Measurements from ENCODE around the gene KATNB1.
"Not testable (repeated sequence)": the region's sequence is repeated elsewhere in the genome, so short reads cannot be mapped to it uniquely, and the experiment has no call there.

The KATNB1 gene

GRCh38 chr16:57709663-57710062 is 25.9 kb upstream of the KATNB1 start:
- H3K9me3 ChIP-seq, result no peaks in the 10 kb centered on the region
- H3K4me3 ChIP-seq (ENCODE audit: low read depth, low read length), result no peak overlapping the region
- H3K36me3 ChIP-seq, result no peaks in the 10 kb centered on the region
- no peaks in the 10 kb centered on the region; the same call in 1 of the 2 replicates for H3K4me1 ChIP-seq
- no peak for DNase-seq
- H3K27me3 ChIP-seq, result no peaks in the 10 kb centered on the region
- TF ChIP-seq, protein P1, sequence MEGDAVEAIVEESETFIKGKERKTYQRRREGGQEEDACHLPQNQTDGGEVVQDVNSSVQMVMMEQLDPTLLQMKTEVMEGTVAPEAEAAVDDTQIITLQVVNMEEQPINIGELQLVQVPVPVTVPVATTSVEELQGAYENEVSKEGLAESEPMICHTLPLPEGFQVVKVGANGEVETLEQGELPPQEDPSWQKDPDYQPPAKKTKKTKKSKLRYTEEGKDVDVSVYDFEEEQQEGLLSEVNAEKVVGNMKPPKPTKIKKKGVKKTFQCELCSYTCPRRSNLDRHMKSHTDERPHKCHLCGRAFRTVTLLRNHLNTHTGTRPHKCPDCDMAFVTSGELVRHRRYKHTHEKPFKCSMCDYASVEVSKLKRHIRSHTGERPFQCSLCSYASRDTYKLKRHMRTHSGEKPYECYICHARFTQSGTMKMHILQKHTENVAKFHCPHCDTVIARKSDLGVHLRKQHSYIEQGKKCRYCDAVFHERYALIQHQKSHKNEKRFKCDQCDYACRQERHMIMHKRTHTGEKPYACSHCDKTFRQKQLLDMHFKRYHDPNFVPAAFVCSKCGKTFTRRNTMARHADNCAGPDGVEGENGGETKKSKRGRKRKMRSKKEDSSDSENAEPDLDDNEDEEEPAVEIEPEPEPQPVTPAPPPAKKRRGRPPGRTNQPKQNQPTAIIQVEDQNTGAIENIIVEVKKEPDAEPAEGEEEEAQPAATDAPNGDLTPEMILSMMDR (IDR thresholded peaks at IDR 0.05; ENCODE audit: low read depth, low read length), result no peak

DNA sequence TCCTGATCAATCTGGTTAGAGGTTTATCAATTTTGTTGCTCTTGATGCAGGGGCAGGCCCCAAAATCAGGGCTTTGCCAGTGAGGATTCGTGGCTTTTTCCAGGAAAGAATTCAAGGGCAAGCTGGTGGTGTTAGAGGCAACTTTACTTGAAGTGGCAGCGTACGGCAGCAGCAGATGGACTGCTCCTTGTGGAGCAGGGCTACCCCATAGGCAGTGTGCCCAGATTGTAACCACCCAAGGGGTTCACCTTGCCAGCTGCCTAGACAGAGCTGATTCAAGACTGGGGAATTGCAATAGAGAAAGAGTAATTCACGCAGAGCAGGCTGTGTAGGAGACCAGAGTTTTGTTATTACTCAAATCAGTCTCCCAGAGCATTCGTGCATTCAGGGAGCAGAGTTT is 24.2 kb upstream of the KATNB1 start:
- Histone ChIP-seq H3K9me3 (no peaks in the 10 kb centered on the region), H3K4me3 (ENCODE audit: low read depth, low read length) (no peak overlapping the region), H3K4me1 (no peaks in the 10 kb centered on the region; the same call in 1 of the 2 replicates), H3K27me3 (no peaks in the 10 kb centered on the region), H3K36me3 (no peaks in the 10 kb centered on the region)
- DNase-seq, result no peak
- TF ChIP-seq, protein P1 (IDR thresholded peaks at IDR 0.05; ENCODE audit: low read depth, low read length), result no peak

DNA sequence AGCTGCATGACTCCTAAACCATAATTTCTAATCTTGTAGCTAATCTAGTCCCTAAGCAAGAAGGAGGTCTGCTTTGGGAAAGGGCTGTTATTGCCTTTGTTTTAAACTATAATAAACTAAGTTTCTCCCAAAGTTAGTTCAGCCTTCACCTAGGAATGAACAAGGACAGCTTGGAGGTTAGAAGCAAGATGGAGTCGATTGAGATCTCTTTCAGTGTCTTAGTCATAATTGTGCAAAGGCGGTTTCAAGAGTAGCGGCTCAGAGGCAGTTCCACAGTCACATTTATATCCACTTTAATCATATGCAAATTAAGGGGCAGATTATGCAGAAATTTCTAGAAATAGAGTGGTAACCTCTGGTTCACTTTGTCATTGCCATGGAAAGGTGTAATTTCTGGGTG is 23.6 kb upstream of the KATNB1 start:
- Histone ChIP-seq H3K27me3 (no peaks in the 10 kb centered on the region), H3K36me3 (no peaks in the 10 kb centered on the region), H3K4me1 (no peaks in the 10 kb centered on the region; the same call in 1 of the 2 replicates), H3K4me3 (ENCODE audit: low read depth, low read length) (no peak overlapping the region), H3K9me3 (no peaks in the 10 kb centered on the region)
- TF ChIP-seq, protein P1 (IDR thresholded peaks at IDR 0.05; ENCODE audit: low read depth, low read length), result no peak
- no peak for DNase-seq

- not testable (repeated sequence) for H3K36me3 ChIP-seq; DNase-seq; H3K9me3 ChIP-seq; H3K4me1 ChIP-seq; H3K4me3 ChIP-seq (ENCODE audit: low read depth, low read length); H3K27me3 ChIP-seq
Measured at GRCh38 chr16:57712569-57712968, 23.0 kb upstream of the KATNB1 start.

DNA sequence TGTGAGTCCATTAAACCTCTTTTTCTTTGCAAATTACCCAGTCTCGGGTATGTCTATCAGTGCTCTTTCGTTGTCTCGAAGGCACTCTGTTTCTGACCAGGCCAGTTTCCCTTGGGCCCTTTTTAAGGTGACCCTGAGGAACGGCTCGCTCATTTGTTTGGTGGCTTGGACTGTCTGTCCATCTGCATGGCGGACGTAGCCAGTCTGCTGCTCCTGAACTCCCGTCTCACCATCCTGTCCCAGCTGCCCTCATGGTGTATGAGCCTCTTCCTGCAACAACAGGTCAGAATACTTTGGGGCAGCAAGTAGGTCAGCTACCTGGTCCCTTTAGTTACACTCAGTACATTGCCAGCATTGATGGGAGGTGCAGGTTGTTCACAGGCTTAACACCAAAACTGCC is 22.0 kb upstream of the KATNB1 start:
- no peak overlapping the region for H3K4me3 ChIP-seq (ENCODE audit: low read depth, low read length)
- H3K36me3 ChIP-seq, result no peaks in the 10 kb centered on the region
- DNase-seq, result no peak
- TF ChIP-seq, protein P1 (IDR thresholded peaks at IDR 0.05; ENCODE audit: low read depth, low read length), result no peak
- H3K9me3 ChIP-seq, result no peaks in the 10 kb centered on the region
- H3K27me3 ChIP-seq, result no peaks in the 10 kb centered on the region
- H3K4me1 ChIP-seq, result no peaks in the 10 kb centered on the region; the same call in 1 of the 2 replicates

DNA sequence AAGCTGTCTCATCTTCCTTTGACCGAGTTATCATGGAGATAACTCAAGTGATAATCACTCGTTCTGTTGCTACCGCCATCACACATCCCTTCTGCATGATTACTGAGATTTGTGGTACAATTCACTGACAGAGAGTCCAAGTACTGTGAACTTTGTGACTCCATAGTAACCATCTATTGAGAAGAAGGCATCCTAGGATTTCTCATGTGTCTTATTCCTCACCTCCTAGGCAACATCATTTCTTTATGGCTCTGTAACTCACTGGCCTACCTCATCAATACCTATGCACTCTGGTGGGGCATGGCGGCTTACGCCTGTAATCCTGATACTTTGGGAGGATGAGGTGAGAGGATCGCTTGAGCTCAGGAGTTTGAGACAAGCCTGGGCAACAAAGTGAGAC is 21.5 kb upstream of the KATNB1 start:
- Histone ChIP-seq H3K36me3 (no peaks in the 10 kb centered on the region), H3K27me3 (no peaks in the 10 kb centered on the region), H3K4me1 (no peaks in the 10 kb centered on the region; the same call in 1 of the 2 replicates), H3K4me3 (ENCODE audit: low read depth, low read length) (no peak overlapping the region), H3K9me3 (no peaks in the 10 kb centered on the region)
- TF ChIP-seq, protein P1 (IDR thresholded peaks at IDR 0.05; ENCODE audit: low read depth, low read length), result no peak
- no peak for DNase-seq

DNA sequence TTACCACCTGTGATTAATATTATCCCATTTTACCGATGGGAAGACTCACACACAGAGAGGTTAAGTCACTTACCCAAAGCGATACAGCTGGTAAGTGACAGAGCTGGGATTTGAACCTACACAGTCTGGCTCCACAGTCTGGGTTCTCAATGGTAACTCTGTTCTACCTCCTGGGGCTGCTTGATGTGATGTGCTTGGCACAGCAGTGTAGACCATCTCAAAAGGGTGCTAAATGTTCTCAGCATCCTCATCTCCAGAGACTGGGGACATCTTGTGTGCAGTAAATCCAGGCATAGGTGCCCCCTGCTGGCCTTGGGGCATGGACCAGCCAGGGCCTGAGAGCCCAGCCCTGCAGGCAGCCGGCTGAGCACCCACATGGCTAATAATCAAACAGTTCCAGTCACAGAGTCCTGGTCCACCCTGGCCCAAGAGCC is 15.4 kb upstream of the KATNB1 start:
- TF ChIP-seq, protein P1 (IDR thresholded peaks at IDR 0.05; ENCODE audit: low read depth, low read length), result peak; percentile 74

More for the DNA sequence above, 15.4 kb upstream of the KATNB1 start:
- no peak overlapping the region for H3K4me3 ChIP-seq (ENCODE audit: low read depth, low read length)
- H3K36me3 ChIP-seq, result no peaks in the 10 kb centered on the region
- H3K27me3 ChIP-seq, result no peaks in the 10 kb centered on the region
- no peaks in the 10 kb centered on the region for H3K9me3 ChIP-seq
- peak; percentile 72 for DNase-seq
- H3K4me1 ChIP-seq, result peaks cover 8% of the 10 kb centered on the region

Measured in BE2C (cell line).